HG02798 (cell line): ENCODE data around the gene ARTN.

ENCODE experiments used
- ATAC-seq: cut with Tn5 transposase; IDR thresholded peaks from one replicate; pipeline ENCODE4 v1.9.1; 2021; ENCODE audit warnings: mild to moderate bottlenecking; ENCODE audit not compliant: unreplicated experiment, poor library complexity

ARTN gene

DNA sequence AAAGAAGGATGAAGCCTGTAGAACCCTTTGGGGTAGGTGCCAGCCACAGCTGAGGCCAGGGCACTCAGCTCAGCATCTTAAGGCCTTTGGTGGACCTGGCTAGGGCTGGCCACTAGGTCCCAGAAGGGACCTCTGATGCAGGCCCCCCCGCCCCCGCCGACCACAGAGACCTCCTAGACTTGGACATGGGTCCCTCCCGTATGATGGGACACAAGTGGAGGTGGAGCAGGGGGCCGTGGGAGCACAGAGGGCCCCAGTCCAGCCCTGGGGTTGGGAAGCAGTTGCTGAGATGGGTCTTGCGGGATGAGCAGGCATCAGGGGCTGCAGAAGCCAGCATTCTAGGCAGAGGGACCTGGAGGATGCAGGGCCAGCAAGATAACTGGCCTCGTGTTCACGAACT, 48.6 kb downstream of the ARTN start:
- no peak for ATAC-seq

DNA sequence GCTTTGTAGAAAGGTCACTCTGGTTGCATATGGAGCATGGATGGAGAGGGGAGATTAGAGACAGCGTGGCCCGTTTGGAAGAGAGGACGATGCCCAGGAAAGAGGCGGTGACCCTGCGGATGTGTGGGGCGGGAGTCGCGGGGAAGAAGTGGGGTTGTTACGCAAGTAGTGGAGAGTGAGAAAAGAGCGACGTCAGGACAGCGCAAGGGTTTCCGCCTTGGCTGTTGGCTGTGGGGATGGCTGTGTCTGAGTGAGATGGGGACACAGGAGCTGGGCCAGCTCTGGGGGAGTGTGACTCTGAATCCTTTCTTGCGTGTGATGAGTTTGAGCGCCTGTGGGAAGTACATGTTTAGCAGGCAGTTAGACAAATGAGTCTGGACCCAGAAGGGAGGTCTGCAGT, 49.2 kb downstream of the ARTN start:
- no peak for ATAC-seq

DNA sequence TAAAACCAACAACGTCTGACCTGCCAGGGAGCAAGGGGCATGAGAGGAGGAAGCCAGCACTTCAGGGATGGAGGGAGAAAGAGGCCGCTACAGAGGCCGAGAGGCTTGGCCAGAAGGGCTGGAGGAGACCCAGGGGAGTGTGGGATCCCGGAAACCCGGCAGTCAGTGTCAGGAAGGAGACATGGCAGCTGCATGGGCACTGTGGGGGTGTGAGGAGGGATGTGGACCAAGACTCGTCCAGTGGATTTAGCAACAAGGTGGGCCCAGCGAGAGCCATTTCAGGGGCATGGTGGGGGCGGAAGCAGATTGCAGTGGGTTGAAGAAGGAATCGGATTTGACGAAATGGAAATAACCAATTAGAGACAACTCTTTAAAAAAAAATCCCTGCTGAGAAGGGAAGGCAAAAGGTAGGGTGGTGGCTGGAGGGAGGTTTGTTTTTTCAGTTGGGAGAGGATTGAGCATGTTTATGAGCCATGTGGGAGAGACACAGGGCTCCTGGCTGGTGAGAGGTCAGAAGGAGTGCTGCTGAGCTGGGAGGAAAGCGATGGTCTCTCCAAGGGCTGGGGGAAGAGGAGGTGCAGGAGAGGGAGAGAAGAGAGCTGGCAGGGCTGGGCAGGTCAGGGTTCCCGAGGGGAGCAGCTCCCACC, 49.8 kb downstream of the ARTN start:
- no peak for ATAC-seq

DNA sequence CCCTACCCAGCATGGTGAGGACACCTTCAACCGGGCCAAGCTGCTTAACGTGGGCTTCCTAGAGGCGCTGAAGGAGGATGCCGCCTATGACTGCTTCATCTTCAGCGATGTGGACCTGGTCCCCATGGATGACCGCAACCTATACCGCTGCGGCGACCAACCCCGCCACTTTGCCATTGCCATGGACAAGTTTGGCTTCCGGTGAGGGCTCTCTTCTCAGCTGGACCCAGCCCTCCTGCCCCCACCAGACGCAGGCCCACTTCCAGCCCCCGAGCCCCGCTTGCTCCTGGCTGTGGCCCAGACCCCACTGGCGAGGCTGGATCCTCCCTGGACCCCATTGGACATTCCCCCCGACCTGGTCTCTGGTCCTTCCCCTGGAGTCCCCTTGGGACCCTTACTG, 51.3 kb downstream of the ARTN start:
- no peak for ATAC-seq

DNA sequence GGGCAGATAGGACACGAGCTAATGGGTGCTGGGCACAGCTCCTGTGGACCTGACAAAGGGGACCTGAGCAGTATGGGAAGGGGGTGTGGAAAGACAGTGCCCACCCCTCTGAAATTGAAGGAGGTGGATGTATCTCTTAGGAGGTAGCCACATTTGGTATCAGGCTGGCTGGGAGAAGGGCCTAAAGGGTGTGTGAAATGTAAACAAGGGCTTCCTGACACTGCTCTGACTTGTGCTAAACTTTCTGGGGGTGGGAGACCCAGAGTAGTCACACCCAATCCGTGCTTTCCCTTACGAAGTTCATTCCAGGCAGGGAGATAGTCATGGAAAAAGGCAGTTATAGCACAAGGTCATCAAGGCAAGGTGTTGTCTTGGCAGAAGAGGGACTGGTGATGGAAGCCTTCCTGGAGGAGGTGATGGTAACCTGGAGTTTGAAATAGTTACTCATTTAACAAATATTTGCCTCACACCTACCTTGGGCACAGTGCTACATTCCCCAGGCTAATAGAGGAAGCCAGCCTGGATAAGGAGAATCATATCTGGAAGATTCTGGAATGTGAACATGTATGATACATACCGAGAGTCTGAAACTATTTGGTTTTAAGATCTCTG, 52.5 kb downstream of the ARTN start:
- ATAC-seq, result no peak

DNA sequence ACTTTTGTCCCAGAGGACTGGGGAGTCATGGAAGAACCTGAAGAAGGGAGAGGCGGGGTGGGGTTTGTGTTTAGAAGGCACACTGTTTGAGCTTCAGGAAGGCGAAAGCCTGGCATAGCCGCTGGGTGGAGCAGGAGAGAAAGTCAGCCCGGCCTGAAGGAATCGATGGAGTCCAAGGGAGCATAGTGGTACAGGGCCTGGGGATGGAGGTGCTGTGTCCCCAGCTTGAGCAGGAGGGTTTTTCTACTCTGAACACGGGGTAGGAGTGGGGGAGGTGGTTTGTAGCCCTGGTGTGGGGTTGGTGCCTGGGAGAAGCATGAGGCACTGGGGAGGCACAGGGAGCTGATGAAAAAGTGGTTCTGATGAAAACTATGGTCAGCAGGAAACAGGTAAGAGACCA, 53.1 kb downstream of the ARTN start:
- no peak for ATAC-seq
